Activated CD8-positive, alpha-beta memory T cell treated with anti-CD3 and anti-CD28 coated beads, Interleukin-2, amount 50 U/mL, for 24 hours (primary cell): ENCODE measurements around the gene TRMT112.
"Not testable (repeated sequence)": the region's sequence is repeated elsewhere in the genome, so short reads cannot be mapped to it uniquely, and the experiment has no call there.

Experiments used
- DNase-seq: peaks from one replicate; pipeline ENCODE4 v3.0.0-alpha.2; 2020; ENCODE audit errors: extremely low read depth

The TRMT112 gene

GRCh38 chr11:64312947-64313346 lies 4.4 kb downstream of the TRMT112 start:
- DNase-seq: no peak

DNA sequence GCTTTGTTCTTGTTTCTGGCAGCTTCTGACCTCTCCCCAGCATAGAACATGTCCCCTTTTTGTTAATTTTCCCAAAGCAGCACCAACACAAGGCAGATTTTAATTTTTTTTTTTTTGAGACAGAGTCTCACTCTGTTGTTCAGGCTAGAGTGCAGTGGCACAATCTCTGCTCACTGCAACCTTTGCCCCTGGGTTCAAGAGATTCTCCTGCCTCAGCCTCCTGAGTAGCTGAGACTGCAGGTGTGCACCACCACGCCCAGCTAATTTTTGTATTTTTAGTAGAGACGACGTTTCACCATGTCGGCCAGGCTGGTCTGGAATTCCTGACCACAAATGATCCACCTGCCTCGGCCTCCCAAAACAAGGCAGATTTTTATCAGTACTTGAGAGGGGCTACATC lies 9.6 kb downstream of the TRMT112 start:
- DNase-seq: not testable (repeated sequence)

GRCh38 chr11:64306876-64307622 lies 10.3 kb downstream of the TRMT112 start:
- DNase-seq: no peak

- DNase-seq: no peak
These were observed 10.8 kb downstream of the TRMT112 start for GRCh38 chr11:64306563-64306875.

DNA sequence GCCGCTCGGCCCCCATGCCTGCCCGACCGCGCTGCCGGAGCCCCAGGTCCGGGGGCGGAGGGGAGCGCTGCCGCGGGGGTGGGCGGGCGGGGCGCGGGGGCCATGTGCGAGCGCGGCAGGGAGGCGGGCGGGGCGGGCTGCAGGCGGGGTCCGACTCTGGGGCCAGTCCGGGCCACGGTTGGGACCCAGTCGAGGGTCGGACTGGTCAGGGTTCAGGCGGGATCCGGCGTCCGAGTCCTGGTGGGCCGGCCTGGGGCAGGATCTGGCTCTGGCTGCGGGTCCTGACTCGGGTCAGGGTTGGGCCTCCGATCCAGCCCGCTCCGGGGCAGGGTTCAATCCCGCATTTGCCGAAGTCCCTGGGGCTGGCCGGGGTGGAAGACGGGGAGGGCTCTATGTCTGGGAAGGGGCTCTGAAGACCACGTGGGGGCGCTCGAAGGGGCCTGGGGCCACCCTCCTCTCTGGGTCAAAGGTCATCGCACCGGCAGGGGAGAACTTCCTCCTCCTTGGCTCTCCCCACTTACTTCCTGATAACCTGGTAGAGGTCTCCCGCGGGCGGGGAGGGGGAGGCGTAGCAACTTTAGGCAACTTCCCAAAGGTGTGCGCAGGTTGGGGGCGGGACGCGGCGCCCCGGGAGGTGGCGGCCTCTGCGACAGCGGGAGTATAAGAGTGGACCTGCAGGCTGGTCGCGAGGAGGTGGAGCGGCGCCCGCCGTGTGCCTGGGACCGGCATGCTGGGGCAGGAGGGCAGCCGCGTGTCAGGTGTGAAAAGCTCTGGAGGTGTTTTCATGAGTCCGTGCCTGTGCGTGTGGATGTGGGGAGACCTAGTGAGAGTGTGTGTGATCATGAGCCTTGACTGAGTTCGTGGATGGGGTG lies 11.4 kb downstream of the TRMT112 start:
- peak; percentile 34 for DNase-seq

DNA sequence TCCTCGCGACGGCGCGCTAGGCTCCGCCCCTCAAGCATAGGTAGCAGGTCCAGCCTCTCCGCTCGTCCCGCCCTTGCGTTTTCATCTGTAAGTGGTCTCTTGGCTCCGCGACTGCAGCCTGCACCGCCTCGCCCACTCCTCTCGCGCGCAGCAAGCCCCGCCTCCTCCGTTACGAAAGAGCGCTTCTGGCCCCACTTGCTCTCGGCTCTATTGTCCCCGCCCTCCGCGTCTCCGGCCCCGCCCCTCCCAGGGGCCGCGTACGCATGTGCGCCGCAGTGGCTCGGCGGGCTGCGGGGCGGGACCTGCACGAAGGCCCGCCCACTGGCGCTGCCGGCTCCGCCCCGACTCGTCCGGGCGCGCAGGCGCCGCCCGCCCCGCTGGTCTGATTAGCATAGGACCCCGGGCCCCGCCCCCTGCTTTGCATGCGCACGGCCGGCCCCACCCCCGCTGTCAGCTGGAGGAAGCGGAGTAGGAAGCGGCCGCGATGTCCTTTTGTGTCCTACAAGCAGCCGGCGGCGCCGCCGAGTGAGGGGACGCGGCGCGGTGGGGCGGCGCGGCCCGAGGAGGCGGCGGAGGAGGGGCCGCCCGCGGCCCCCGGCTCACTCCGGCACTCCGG lies 12.2 kb downstream of the TRMT112 start, which contains the start of gene ESRRA:
TSS of gene ESRRA (plus strand) at position 450 of the 616 bp plus-strand sequence. CDS start 1,656 bp downstream, outside the sequence.
- DNase-seq: peak; percentile 98

- peak; percentile 90 for DNase-seq
These were observed 12.9 kb downstream of the TRMT112 start for GRCh38 chr11:64304316-64305072.

- DNase-seq: no peak
These were observed 13.4 kb downstream of the TRMT112 start for GRCh38 chr11:64304032-64304315.

- DNase-seq: no peak
These were observed 14.0 kb downstream of the TRMT112 start for GRCh38 chr11:64303109-64304031.

GRCh38 chr11:64299847-64300648 lies 17.3 kb downstream of the TRMT112 start, which contains the start of gene CATSPERZ:
CATSPERZ (plus strand) TSS chr11:64300358; CDS start chr11:64300411, 53 bp downstream.
- DNase-seq: no peak

GRCh38 chr11:64298966-64299846 lies 18.2 kb downstream of the TRMT112 start:
- no peak for DNase-seq

DNA sequence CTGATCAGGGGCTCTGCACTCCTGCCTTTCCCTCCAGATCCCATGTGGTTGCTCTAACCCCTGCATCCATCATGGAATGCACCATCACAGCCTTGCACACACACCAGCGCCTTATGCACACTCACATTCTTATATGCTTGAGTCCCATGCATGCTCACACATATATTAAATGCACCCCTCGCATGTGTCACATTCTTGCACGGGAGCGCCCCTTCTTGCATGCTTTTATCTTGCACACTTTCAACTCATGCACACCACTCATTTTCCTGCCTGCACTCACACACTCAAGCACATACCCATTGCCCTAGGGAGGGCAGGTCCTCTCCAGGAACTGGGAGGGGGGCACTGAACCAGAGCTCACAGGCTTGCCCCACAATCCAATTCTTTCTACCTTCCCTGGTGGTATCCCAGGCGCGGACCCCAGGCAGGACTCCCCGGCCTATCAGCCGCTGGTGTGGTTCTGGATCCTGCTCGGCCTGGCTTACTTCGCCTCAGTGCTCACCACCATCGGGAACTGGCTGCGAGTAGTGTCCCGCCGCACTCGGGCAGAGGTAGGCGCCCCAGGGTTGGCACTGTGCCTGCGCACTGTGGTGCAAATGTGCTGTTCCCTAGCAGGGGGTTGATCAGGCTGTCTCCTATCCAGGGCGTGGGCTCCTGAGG lies 19.5 kb downstream of the TRMT112 start:
- DNase-seq: no peak

- no peak for DNase-seq
These were observed 20.3 kb downstream of the TRMT112 start for GRCh38 chr11:64296830-64297698.

GRCh38 chr11:64296236-64296635 lies 21.1 kb downstream of the TRMT112 start:
- DNase-seq: no peak

DNA sequence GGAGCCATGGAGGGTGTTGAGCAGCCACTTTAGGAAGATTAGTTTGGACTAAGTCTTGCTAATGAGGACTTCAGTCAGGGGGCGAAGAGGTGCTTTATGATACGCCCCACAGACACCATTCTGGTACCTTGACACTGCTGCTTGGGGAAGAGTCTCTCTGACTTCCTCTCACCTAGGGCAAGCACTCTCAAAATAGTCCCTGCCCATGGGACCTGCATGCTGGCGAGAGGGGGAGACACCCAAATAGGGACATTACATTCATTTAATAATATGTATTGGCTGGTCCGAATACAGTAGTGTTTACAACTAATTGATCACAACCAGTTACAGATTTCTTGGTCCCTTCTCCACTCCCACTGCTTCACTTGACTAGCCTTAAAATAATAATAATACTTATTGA lies 21.6 kb downstream of the TRMT112 start:
- DNase-seq: no peak

DNA sequence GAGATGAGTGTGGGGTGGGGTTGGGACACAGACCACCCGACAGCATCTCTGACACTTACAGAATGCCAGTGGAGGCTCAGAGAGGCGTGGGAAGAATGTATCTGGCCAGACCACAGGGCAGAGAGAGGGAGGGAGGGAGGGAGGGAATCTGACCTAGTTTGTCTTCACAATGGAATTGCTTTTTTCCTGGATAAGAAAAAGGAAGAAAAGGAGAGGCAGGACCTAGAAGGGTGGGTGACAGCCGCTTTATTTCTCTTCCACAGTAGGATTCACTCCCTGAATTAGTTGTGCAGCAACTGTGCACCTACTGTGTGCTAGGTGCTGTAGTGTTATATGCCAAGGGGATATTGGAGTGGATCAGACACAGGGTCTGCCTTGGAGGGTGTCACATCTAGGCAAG lies 22.6 kb downstream of the TRMT112 start:
- no peak for DNase-seq

GRCh38 chr11:64292460-64293254 lies 24.7 kb downstream of the TRMT112 start:
- no peak for DNase-seq
